IMR-90 (cell line): ENCODE measurements around the gene CAPN7. TPM values are rescaled to one million over a fixed set of nuclear protein-coding genes. Genes with fewer than 3 reads are reported as not detected.
A peak's percentile ranks its signal among the peaks of the same experiment; 100 is the strongest.

Experiments
- ATAC-seq: fragments of 200-7000 bp; cut with Tn5 transposase; 2 replicates; pipeline ENCODE4 v1.9.1; 2020; ENCODE audit warnings: low read depth, mild to moderate bottlenecking, moderate library complexity
- BruUV-seq: library from RNA; stranded (reverse); fragments of 400-500 nt; replicated peaks from 2 replicates; lab custom pipeline; 2021; lab: Mats Ljungman, UMichigan
- CTCF ChIA-PET: fragments of 300-600 bp; formaldehyde crosslinking; extraction: SDS; loops from one replicate; lab custom pipeline; 2021; ENCODE audit warnings: antibody characterized with exemption; lab: Yijun Ruan, JAX
- POLR2A ChIA-PET: fragments of 300-600 bp; sonication (Branson Sonifier 250); formaldehyde crosslinking; loops from one replicate; lab custom pipeline; 2022; ENCODE audit warnings: antibody characterized with exemption; ENCODE audit not compliant: unreplicated experiment; lab: Charles Lee
- DNase-seq: peaks from one replicate; pipeline ENCODE4 v3.0.0; 2013
- H2AFZ ChIP-seq: replicated peaks from 2 replicates; pipeline ENCODE3; 2013; ENCODE audit warnings: low read length, mild to moderate bottlenecking; ENCODE audit not compliant: poor library complexity
- H2AK5ac ChIP-seq: 2 replicates; pipeline ENCODE4 v1.6.1; 2013; ENCODE audit warnings: low read depth, low read length, inconsistent platforms
- H2AK9ac ChIP-seq: replicated peaks from 2 replicates; pipeline ENCODE3; 2013; ENCODE audit warnings: mild to moderate bottlenecking, low read depth, low read length, moderate library complexity; ENCODE audit not compliant: poor library complexity
- H2BK120ac ChIP-seq: 2 replicates; pipeline ENCODE4 v1.6.1; 2013; ENCODE audit warnings: low read depth, low read length, inconsistent platforms
- H2BK15ac ChIP-seq: 3 replicates; pipeline ENCODE4 v1.6.1; 2013; ENCODE audit warnings: low read depth, low read length, inconsistent platforms
- H2BK20ac ChIP-seq: 2 replicates; pipeline ENCODE4 v1.6.1; 2013; ENCODE audit warnings: low read depth, mild to moderate bottlenecking, inconsistent platforms, low read length, moderate library complexity
- H2BK5ac ChIP-seq: 2 replicates; pipeline ENCODE4 v1.6.1; 2013; ENCODE audit warnings: mild to moderate bottlenecking, low read depth, low read length, inconsistent platforms; ENCODE audit not compliant: poor library complexity, severe bottlenecking
- H3K14ac ChIP-seq: replicated peaks from 2 replicates; pipeline ENCODE4 v1.6.1; 2013; ENCODE audit warnings: low read depth, low read length, inconsistent platforms
- H3K18ac ChIP-seq: 2 replicates; pipeline ENCODE4 v1.6.1; 2013; ENCODE audit warnings: low read depth, low read length, control low read depth
- H3K23ac ChIP-seq: 2 replicates; pipeline ENCODE4 v1.6.1; 2013; ENCODE audit warnings: low read depth, low read length, inconsistent platforms
- H3K27ac ChIP-seq: 2 replicates; pipeline ENCODE4 v1.5.1; 2013; ENCODE audit warnings: mild to moderate bottlenecking, control low read depth, low read length; ENCODE audit not compliant: insufficient read depth
- H3K27me3 ChIP-seq: 2 replicates; pipeline ENCODE4 v1.6.1; 2013; ENCODE audit warnings: low read length; ENCODE audit not compliant: control insufficient read depth, insufficient read depth
- H3K36me3 ChIP-seq: 2 replicates; pipeline ENCODE4 v1.6.1; 2013; ENCODE audit warnings: low read length, mixed read lengths; ENCODE audit not compliant: control insufficient read depth, insufficient read depth
- H3K4ac ChIP-seq: 2 replicates; pipeline ENCODE4 v1.6.1; 2013; ENCODE audit warnings: low read depth, low read length, inconsistent platforms
- H3K4me1 ChIP-seq: 2 replicates; pipeline ENCODE4 v1.6.1; 2013; ENCODE audit warnings: low read length, mixed read lengths; ENCODE audit not compliant: control insufficient read depth, insufficient read depth
- H3K4me2 ChIP-seq: 2 replicates; pipeline ENCODE4 v1.6.1; 2013; ENCODE audit warnings: low read depth, mild to moderate bottlenecking, control low read depth, low read length, moderate library complexity
- H3K4me3 ChIP-seq: 2 replicates; pipeline ENCODE4 v1.5.1; 2013; ENCODE audit warnings: low read depth, mild to moderate bottlenecking, control low read depth, low read length, moderate library complexity; ENCODE audit not compliant: insufficient read depth
- H3K56ac ChIP-seq: 2 replicates; pipeline ENCODE4 v1.6.1; 2013; ENCODE audit warnings: low read length, inconsistent platforms; ENCODE audit not compliant: insufficient read depth; ENCODE audit errors: extremely low read depth
- H3K79me1 ChIP-seq, 2 experiments: 2 replicates each; pipeline ENCODE4 v1.6.1; 2013; ENCODE audit warnings: low read length in 2 of 2, inconsistent platforms in 1 of 2, low read depth in 1 of 2
- H3K9ac ChIP-seq: 2 replicates; pipeline ENCODE4 v1.6.1; 2013; ENCODE audit warnings: low read depth, low read length, control low read depth
- H3K9me1 ChIP-seq: 2 replicates; pipeline ENCODE4 v1.6.1; 2013; ENCODE audit warnings: low read length, inconsistent platforms; ENCODE audit not compliant: insufficient read depth
- H3K9me3 ChIP-seq: 2 replicates; pipeline ENCODE4 v1.6.1; 2013; ENCODE audit warnings: low read length; ENCODE audit not compliant: control insufficient read depth, insufficient read depth
- H4K20me1 ChIP-seq: 2 replicates; pipeline ENCODE4 v1.6.1; 2013; ENCODE audit warnings: low read length, inconsistent platforms; ENCODE audit not compliant: insufficient read depth
- H4K5ac ChIP-seq: 2 replicates; pipeline ENCODE4 v1.6.1; 2013; ENCODE audit warnings: mild to moderate bottlenecking, low read depth, low read length, control low read depth
- H4K8ac ChIP-seq, 2 experiments: 2 replicates each; pipeline ENCODE4 v1.6.1; 2013; ENCODE audit warnings: low read depth in 2 of 2, low read length in 2 of 2, control low read depth in 1 of 2, inconsistent platforms in 1 of 2
- H4K91ac ChIP-seq: 2 replicates; pipeline ENCODE4 v1.6.1; 2013; ENCODE audit warnings: low read depth, low read length, inconsistent platforms; ENCODE audit not compliant: insufficient read depth
- FOS ChIP-seq: fragments of 150-350 bp; IDR thresholded peaks from 2 replicates; pipeline ENCODE4 v1.6.1; 2016; ENCODE audit warnings: low read depth, low read length
- WGBS, 2 experiments: methylation state at CpG; one replicate each; pipeline versions ENCODE4 v1.1.5 to v1.1.7; 2013; ENCODE audit warnings: missing lambda C conversion rate in 2 of 2; ENCODE audit not compliant: insufficient read length in 1 of 2; ENCODE audit errors: extremely low coverage in 2 of 2; 5-methylcytosine and 5-hydroxymethylcytosine counted together
- dilution Hi-C: fragments of 300-500 bp; cut with HindIII; formaldehyde crosslinking; loops from one replicate; pipeline ENCODE4 v1.14.3; 2018; ENCODE audit warnings: low sequenced_read_pairs; ENCODE audit not compliant: unreplicated experiment
- in situ Hi-C: fragments of 300-500 bp; cut with MboI; formaldehyde crosslinking; loops from 3 replicates; pipeline ENCODE4 v1.14.3; 2019; ENCODE audit warnings: low sequenced_read_pairs, inconsistent platforms, mixed read lengths
- intact Hi-C: fragments of 100-400 bp; cut with micrococcal nuclease; formaldehyde crosslinking; loops from 2 replicates; pipeline ENCODE4 v1.10.0; 2022
- polyA plus RNA-seq, 3 experiments: library from polyadenylated mRNA; depleted of rRNA; stranded (reverse); fragments of >200 nt; gene quantifications; 2 replicates each; pipeline ENCODE4 v1.2.3, GENCODE V29; 2012; ENCODE audit warnings: low replicate concordance in 1 of 3
- total RNA-seq: library from RNA; depleted of rRNA; stranded (reverse); fragments of >200 nt; gene quantifications from 2 replicates; pipeline ENCODE4 v1.2.3, GENCODE V29; 2012
- TF ChIP-seq, protein P1 (sequence below): fragments of 150-350 bp; IDR thresholded peaks from 2 replicates; pipeline ENCODE4 v1.6.1; 2017; ENCODE audit warnings: mild to moderate bottlenecking, antibody characterized with exemption, low read length, low read depth

The CAPN7 gene
- total and polyA plus RNA-seq, 2 of the 4 experiments (the other 2 are of a cell fraction), result 14.5 to 21.3 TPM

DNA sequence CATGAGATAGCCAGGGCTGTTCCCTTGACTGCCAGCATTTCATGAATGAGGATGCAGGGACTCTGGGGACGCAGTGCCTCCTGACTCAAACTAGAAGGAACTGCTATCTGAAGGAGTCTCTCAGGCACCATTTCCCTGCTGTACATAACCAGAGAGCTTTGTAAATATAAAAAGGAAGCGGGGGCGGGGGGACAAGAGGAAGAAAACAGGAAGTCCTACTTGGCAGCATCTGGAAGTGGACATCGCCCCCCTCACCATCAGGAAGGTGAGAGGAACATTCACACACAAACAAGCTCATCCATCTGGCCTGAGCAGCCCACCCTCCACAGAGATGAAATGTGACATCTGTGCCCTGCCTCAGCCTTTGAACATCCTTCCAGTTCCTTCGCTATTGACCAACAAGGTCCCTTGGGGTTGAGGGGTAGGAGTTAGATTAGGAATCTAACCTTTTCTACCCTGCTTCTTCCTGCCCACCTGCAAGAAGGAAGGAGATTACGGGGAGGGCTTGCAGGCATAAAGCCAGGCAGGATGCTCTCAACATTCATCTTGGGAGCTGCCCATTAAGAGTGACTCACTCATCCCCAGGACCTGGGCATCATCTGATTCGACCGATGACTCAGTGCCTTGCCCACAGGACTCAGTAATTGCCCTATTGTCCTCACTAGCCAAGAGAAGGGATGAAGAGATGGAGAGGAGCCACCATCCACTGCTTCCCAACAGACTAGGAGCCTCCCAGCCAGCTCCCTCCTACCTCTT lies 94.5 kb downstream of the CAPN7 start:
- H3K56ac ChIP-seq, result no peak overlapping the region
- no peak overlapping the region for H3K4ac ChIP-seq
- DNase-seq, result peak; percentile 74
- no peak overlapping the region for H3K23ac ChIP-seq
- no peak overlapping the region for H2BK5ac ChIP-seq
- TF ChIP-seq FOS, result peak; percentile 74
- TF ChIP-seq, protein P1, sequence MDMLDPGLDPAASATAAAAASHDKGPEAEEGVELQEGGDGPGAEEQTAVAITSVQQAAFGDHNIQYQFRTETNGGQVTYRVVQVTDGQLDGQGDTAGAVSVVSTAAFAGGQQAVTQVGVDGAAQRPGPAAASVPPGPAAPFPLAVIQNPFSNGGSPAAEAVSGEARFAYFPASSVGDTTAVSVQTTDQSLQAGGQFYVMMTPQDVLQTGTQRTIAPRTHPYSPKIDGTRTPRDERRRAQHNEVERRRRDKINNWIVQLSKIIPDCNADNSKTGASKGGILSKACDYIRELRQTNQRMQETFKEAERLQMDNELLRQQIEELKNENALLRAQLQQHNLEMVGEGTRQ, result no peak
- H4K20me1 ChIP-seq, result no peaks in the 10 kb centered on the region
- H3K4me1 ChIP-seq, result peaks cover under 1% of the 10 kb centered on the region; the same call in 1 of the 2 replicates
- H3K18ac ChIP-seq, result no peak overlapping the region
- no CpG with 5 or more reads among the region's 8 CpGs for WGBS, 2 experiments
- H2AK9ac ChIP-seq, result peak overlapping the region; percentile 62
- H2BK120ac ChIP-seq, result no peak overlapping the region
- no peak overlapping the region for H3K9ac ChIP-seq
- peaks cover 11% of the 10 kb centered on the region for H3K9me1 ChIP-seq
- dilution Hi-C loops, result no loop called here
- no peak overlapping the region for H2BK15ac ChIP-seq
- no peak overlapping the region for H3K4me3 ChIP-seq
- H3K4me2 ChIP-seq, result no peak overlapping the region
- H4K8ac ChIP-seq, result no peak overlapping the region
- POLR2A ChIA-PET, result interaction anchor here (0.6 kb wide), 1 partner anchor 17 kb away, joined by 3 read pairs; no protein-coding TSS in a partner anchor
- no peak overlapping the region for H2AK5ac ChIP-seq
- no peaks in the 10 kb centered on the region for H3K9me3 ChIP-seq
- intact Hi-C loops, result no loop called here
- no peak overlapping the region for H2BK20ac ChIP-seq
- no TSS peak for BruUV-seq
- H2AFZ ChIP-seq, result peak overlapping the region; percentile 24
- no peaks in the 10 kb centered on the region for H3K36me3 ChIP-seq
- H3K27ac ChIP-seq, result no peak overlapping the region
- peaks cover 2 to 4% of the 10 kb centered on the region in 2 experiments; a peak in 1 of 4 replicates for H3K79me1 ChIP-seq
- no peaks in the 10 kb centered on the region for H3K27me3 ChIP-seq
- CTCF ChIA-PET, result interaction anchor here (0.9 kb wide), 1 partner anchor 21 kb away, joined by 4 read pairs; no protein-coding TSS in a partner anchor
- in situ Hi-C loops, result no loop called here
- no peak overlapping the region for H3K14ac ChIP-seq
- H4K5ac ChIP-seq, result no peak overlapping the region
- peak; percentile 24; the same call in 1 of the 2 replicates for ATAC-seq
- no peak overlapping the region for H4K91ac ChIP-seq
